Mucosa of rectum (tissue), 2 donors: ENCODE measurements around the gene PDE1C.

Experiments used
- H3K27ac ChIP-seq, 2 donors: one replicate each; pipeline ENCODE4 v1.7.0; 2013; ENCODE audit warnings: inconsistent platforms in 2 of 2, low read depth in 2 of 2, low read length in 2 of 2
- H3K27me3 ChIP-seq, 2 donors: one replicate each; pipeline ENCODE4 v1.7.0; 2013; ENCODE audit warnings: low read length in 2 of 2; ENCODE audit not compliant: control insufficient read depth in 2 of 2, insufficient read depth in 2 of 2
- H3K36me3 ChIP-seq, 2 donors: one replicate each; pipeline ENCODE4 v1.7.0; 2013; ENCODE audit warnings: low read length in 2 of 2; ENCODE audit not compliant: control insufficient read depth in 2 of 2, insufficient read depth in 2 of 2
- H3K4me1 ChIP-seq, 2 donors: one replicate each; pipeline ENCODE4 v1.7.0; 2013; ENCODE audit warnings: low read length in 2 of 2, mild to moderate bottlenecking in 1 of 2; ENCODE audit not compliant: control insufficient read depth in 2 of 2, insufficient read depth in 2 of 2
- H3K4me3 ChIP-seq, 2 donors: one replicate each; pipeline ENCODE4 v1.7.0; 2013; ENCODE audit warnings: low read length in 2 of 2
- H3K9ac ChIP-seq, 2 donors: one replicate each; pipeline ENCODE4 v1.7.0; 2013; ENCODE audit warnings: low read length in 2 of 2, low read depth in 1 of 2, mild to moderate bottlenecking in 1 of 2
- H3K9me3 ChIP-seq, 2 donors: one replicate each; pipeline ENCODE4 v1.7.0; 2013; ENCODE audit warnings: low read length in 2 of 2; ENCODE audit not compliant: control insufficient read depth in 2 of 2
- donor health status: healthy.
- donor health status: Normal muscosa, but diverticular disease.

The PDE1C gene

GRCh38 chr7:31872545-31873370, 197.4 kb downstream of the PDE1C start:
- Histone ChIP-seq H3K27ac (no peak overlapping the region), H3K9ac (no peak overlapping the region), H3K36me3 (no peaks in the 10 kb centered on the region), H3K4me3 (no peak overlapping the region), H3K9me3 (no peaks in the 10 kb centered on the region), H3K4me1 (no peaks in the 10 kb centered on the region), H3K27me3 (no peaks in the 10 kb centered on the region)

DNA sequence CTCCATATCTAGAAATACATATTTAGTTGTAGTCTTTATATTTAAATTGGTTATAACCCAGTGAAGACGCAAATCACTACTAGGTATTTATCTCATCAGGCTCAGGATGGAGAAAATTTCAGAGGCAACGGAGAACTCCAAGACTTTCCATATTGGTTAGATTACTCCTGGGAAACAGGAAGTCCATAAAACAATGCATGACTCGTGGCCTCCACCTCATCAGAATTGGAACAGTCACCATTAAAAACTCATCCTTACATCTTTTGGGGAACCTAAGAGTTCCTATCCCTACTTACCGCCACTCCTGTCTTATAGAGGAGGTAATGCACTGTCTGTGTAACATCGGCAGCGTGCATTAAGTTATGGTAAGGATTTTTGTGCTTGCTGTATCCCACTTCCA, 205.6 kb downstream of the PDE1C start:
- H3K27ac ChIP-seq = no peak overlapping the region
- H3K4me1 ChIP-seq = no peaks in the 10 kb centered on the region
- no peak overlapping the region for H3K9ac ChIP-seq
- no peaks in the 10 kb centered on the region for H3K9me3 ChIP-seq
- H3K4me3 ChIP-seq = no peak overlapping the region
- H3K27me3 ChIP-seq = no peaks in the 10 kb centered on the region
- H3K36me3 ChIP-seq = no peaks in the 10 kb centered on the region

DNA sequence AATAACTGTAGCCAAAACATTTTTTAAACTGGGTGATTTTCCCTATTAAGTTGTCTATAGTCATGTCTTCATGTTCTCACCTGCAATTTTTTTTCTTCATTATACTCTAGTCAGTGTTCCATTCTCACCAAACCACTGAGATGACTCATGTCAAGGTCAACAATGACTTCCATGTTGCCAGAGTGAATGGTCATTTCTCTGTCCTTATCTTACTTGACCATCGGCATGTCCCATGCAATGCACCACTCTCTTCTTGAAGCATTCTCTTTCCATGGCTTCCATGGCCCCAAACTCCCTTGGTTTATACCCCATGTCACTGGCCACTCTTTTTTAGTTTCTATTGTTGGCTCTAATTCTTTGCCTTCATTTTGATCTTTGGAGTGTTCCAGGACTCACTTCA, 209.3 kb downstream of the PDE1C start:
- H3K4me1 ChIP-seq = no peaks in the 10 kb centered on the region
- H3K36me3 ChIP-seq = no peaks in the 10 kb centered on the region
- H3K9me3 ChIP-seq = no peaks in the 10 kb centered on the region
- no peaks in the 10 kb centered on the region for H3K27me3 ChIP-seq
- H3K27ac ChIP-seq = no peak overlapping the region
- H3K9ac ChIP-seq = no peak overlapping the region
- H3K4me3 ChIP-seq = no peak overlapping the region

GRCh38 chr7:31858055-31858454, 212.2 kb downstream of the PDE1C start:
- H3K36me3 ChIP-seq = no peaks in the 10 kb centered on the region
- H3K4me3 ChIP-seq = no peak overlapping the region
- H3K9me3 ChIP-seq = no peaks in the 10 kb centered on the region
- H3K27me3 ChIP-seq = no peaks in the 10 kb centered on the region
- no peak overlapping the region for H3K9ac ChIP-seq
- H3K27ac ChIP-seq = no peak overlapping the region
- no peaks in the 10 kb centered on the region for H3K4me1 ChIP-seq

- Histone ChIP-seq H3K9ac (no peak overlapping the region), H3K4me1 (no peaks in the 10 kb centered on the region), H3K27me3 (no peaks in the 10 kb centered on the region), H3K9me3 (no peaks in the 10 kb centered on the region), H3K4me3 (no peak overlapping the region), H3K27ac (no peak overlapping the region), H3K36me3 (no peaks in the 10 kb centered on the region)
Measured at GRCh38 chr7:31857172-31857571, 213.0 kb downstream of the PDE1C start.

GRCh38 chr7:31856337-31856736, 213.9 kb downstream of the PDE1C start:
- Histone ChIP-seq H3K27ac (no peak overlapping the region), H3K4me1 (no peaks in the 10 kb centered on the region), H3K4me3 (no peak overlapping the region), H3K9me3 (no peaks in the 10 kb centered on the region), H3K27me3 (no peaks in the 10 kb centered on the region), H3K9ac (no peak overlapping the region), H3K36me3 (no peaks in the 10 kb centered on the region)

- Histone ChIP-seq H3K9me3 (no peaks in the 10 kb centered on the region), H3K36me3 (no peaks in the 10 kb centered on the region), H3K27me3 (no peaks in the 10 kb centered on the region), H3K4me3 (no peak overlapping the region), H3K27ac (no peak overlapping the region), H3K9ac (no peak overlapping the region), H3K4me1 (no peaks in the 10 kb centered on the region)
Measured at GRCh38 chr7:31855530-31855929, 214.7 kb downstream of the PDE1C start.

- H3K27ac ChIP-seq = no peak overlapping the region
- H3K4me3 ChIP-seq = no peak overlapping the region
- H3K4me1 ChIP-seq = no peaks in the 10 kb centered on the region
- no peak overlapping the region for H3K9ac ChIP-seq
- H3K9me3 ChIP-seq = no peaks in the 10 kb centered on the region
- no peaks in the 10 kb centered on the region for H3K36me3 ChIP-seq
- no peaks in the 10 kb centered on the region for H3K27me3 ChIP-seq
Measured at GRCh38 chr7:31853380-31853779, 216.8 kb downstream of the PDE1C start.

DNA sequence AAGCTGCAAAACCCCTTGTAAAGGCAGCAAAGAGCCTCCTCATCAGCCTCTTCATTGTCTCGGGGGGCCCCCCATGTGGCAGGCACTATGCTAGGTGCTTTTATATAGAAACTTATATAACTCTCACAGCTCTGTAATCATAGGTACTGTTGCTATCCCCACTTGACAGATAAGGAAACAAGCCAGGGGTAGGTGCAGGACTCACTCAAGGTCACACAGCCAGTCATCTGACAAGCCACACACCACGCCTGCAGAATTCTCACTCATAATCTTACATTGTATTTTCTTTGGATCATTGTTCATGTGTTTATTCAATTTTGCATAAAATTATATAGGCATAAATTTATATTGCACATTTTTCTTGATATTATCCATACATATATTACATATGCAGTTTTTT, 217.7 kb downstream of the PDE1C start:
- Histone ChIP-seq H3K27ac (no peak overlapping the region), H3K36me3 (no peaks in the 10 kb centered on the region), H3K4me3 (no peak overlapping the region), H3K9ac (no peak overlapping the region), H3K9me3 (no peaks in the 10 kb centered on the region), H3K27me3 (no peaks in the 10 kb centered on the region), H3K4me1 (no peaks in the 10 kb centered on the region)

GRCh38 chr7:31851119-31851518, 219.1 kb downstream of the PDE1C start:
- no peaks in the 10 kb centered on the region for H3K27me3 ChIP-seq
- H3K4me1 ChIP-seq = no peaks in the 10 kb centered on the region
- H3K9ac ChIP-seq = no peak overlapping the region
- H3K9me3 ChIP-seq = no peaks in the 10 kb centered on the region
- no peaks in the 10 kb centered on the region for H3K36me3 ChIP-seq
- no peak overlapping the region for H3K27ac ChIP-seq
- no peak overlapping the region for H3K4me3 ChIP-seq
